Measurements from ENCODE around the gene FAR1. TPM values are rescaled to one million over a fixed set of nuclear protein-coding genes. Genes with fewer than 3 reads are reported as not detected.
"Not testable (repeated sequence)": the region's sequence is repeated elsewhere in the genome, so short reads cannot be mapped to it uniquely, and the experiment has no call there.

The FAR1 gene
- total RNA-seq, 2 donors from 2014 or later = 33.7 to 44.5 TPM

DNA sequence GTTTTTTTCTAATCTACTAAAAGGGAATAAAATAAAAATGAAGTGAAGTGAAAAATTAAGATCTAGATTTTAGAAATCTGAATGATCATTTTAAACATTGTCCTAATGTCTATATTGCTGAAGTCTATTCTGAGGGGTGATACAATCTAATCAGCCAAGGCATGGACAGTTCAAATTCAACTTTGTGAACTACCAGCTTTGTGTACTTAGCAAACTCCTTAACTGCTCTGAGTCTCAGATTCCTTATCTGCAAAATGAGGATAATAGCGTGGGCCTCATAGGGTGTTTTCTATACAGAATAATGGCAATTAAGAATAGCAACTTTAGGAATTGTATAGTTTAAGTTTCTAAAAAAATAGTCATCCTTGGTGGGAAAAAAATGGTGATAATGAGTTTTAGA, 31.4 kb downstream of the FAR1 start:
- peaks cover 10% of the 10 kb centered on the region for H3K36me3 Mint-ChIP-seq (ENCODE audit: low read depth)
- DNase-seq (no peak), ATAC-seq (no peak)
- H3K9me3 ChIP-seq (ENCODE audit: control insufficient read depth, low read length, poor library complexity, severe bottlenecking) = no peaks in the 10 kb centered on the region
- no peaks in the 10 kb centered on the region for H3K27me3 Mint-ChIP-seq
- no peak overlapping the region for H3K4me3 Mint-ChIP-seq
- H3K4me1 Mint-ChIP-seq = peaks cover 3% of the 10 kb centered on the region
- H3K27ac Mint-ChIP-seq = no peak overlapping the region

DNA sequence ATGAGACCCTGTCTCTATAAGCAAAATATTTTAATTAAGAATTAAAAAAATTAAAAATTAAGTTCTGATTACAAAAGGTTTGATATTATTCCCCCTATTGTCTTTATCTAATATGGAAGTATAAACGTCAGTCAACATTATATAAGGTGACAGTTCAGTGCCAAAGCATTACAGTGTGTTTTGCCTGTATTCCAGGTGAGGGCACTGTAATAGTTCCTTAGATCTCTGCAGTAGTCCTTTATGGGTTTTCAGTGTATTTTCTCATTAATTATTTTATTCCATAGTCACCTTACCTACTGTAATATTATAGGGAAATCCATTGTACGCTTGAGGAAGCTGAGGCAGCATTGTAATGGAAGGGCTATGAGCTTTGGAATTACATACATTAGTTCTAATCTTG, 33.0 kb downstream of the FAR1 start:
- no peak for DNase-seq
- no peaks in the 10 kb centered on the region for H3K9me3 ChIP-seq (ENCODE audit: control insufficient read depth, low read length, poor library complexity, severe bottlenecking)
- Mint-ChIP-seq H3K27me3 (no peaks in the 10 kb centered on the region), H3K27ac (no peak overlapping the region), H3K4me3 (no peak overlapping the region), H3K4me1 (peaks cover 3% of the 10 kb centered on the region), H3K36me3 (ENCODE audit: low read depth) (peaks cover 6% of the 10 kb centered on the region)
- no peak for ATAC-seq

DNA sequence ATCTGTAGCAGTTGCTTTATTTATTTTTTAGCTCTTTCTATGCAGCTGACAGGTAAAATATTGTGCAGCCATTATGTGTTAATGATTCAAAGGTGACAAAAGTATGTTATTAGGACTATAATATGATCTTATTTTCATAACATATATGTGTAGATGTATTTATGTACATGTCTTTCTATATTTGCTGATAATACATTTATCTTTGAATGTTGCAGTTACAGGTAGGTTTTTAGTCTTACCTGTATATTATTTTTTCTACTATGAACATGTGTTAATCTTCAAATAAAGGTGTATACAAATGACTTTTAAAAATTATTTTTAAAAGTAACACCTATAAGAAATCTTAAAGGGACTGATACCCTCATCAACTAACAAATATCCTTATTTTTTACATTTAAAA, 33.6 kb downstream of the FAR1 start:
- Mint-ChIP-seq H3K27ac (no peak overlapping the region), H3K36me3 (ENCODE audit: low read depth) (peaks cover 6% of the 10 kb centered on the region), H3K27me3 (no peaks in the 10 kb centered on the region)

DNA sequence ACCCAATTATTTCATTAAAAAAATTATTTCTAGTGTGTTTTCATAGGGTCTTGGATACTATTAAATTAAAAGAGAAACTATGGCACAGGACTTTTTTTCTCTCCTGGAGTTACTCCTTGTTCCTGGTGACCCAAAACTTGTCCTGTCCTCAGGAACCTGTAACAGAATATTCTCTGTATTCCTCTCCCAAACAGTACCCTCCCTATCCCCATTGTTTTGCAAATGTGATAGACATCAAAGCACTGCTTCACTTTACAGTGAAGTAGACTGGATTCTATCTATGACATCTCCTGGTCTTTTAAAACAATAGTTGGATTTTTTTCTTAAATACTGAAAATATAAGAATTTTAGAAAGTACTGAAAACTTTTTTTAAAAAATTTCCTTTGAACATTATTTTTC, 37.2 kb downstream of the FAR1 start:
- ATAC-seq = no peak

More for the DNA sequence above, 33.6 kb downstream of the FAR1 start:
- peaks cover 3% of the 10 kb centered on the region for H3K4me1 Mint-ChIP-seq
- DNase-seq = no peak
- H3K4me3 Mint-ChIP-seq = no peak overlapping the region
- H3K9me3 ChIP-seq (ENCODE audit: control insufficient read depth, low read length, poor library complexity, severe bottlenecking) = no peaks in the 10 kb centered on the region
- no peak for ATAC-seq

DNA sequence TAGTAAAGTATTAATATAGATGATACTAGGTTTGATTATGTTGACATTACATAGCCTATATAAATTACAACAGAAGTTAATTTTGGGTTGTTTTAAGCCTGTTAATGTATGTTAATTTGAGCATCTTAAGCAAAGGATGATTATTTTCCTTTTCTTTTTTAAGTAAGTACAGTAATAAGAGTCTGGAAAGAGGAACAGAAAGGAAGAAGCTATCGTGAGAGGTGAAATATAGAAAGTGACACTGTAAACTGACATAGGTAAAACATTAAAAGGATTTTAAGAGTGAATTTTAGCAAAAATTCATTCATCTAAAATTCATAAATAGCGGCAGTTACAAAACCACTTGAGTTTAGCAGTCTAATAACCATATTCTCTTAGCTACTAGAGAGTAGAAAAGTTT, 45.5 kb downstream of the FAR1 start:
- no peaks in the 10 kb centered on the region for H3K27me3 Mint-ChIP-seq
- DNase-seq = no peak
- no peak for ATAC-seq
- no peaks in the 10 kb centered on the region for H3K4me1 Mint-ChIP-seq
- H3K36me3 Mint-ChIP-seq (ENCODE audit: low read depth) = peaks cover 4% of the 10 kb centered on the region
- no peaks in the 10 kb centered on the region for H3K9me3 ChIP-seq (ENCODE audit: control insufficient read depth, low read length, poor library complexity, severe bottlenecking)
- no peak overlapping the region for H3K27ac Mint-ChIP-seq
- H3K4me3 Mint-ChIP-seq = no peak overlapping the region

More for the DNA sequence above, 37.2 kb downstream of the FAR1 start:
- no peaks in the 10 kb centered on the region for H3K27me3 Mint-ChIP-seq
- DNase-seq = no peak
- no peaks in the 10 kb centered on the region for H3K9me3 ChIP-seq (ENCODE audit: control insufficient read depth, low read length, poor library complexity, severe bottlenecking)
- H3K36me3 Mint-ChIP-seq (ENCODE audit: low read depth) = peaks cover 6% of the 10 kb centered on the region
- no peaks in the 10 kb centered on the region for H3K4me1 Mint-ChIP-seq
- no peak overlapping the region for H3K27ac Mint-ChIP-seq
- H3K4me3 Mint-ChIP-seq = no peak overlapping the region

DNA sequence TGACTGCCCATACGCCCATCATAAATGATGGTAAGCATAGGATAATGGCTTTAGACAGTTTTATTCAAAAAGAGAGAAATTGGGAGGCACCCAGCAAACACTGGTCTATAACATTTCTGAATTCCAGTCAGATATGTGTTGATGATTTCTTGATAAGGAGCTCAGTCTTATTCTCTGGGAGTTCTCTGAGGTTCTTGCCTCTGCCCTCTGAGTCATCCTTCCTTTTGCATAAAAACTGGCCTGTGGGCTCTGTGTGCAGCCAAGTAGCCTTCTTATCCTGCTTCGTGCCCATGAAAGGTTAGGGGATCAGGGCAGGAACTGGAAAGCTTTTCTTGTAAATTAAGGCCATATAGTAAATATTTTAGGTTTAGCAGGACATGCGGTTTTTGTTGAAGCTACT, 48.9 kb downstream of the FAR1 start:
- DNase-seq (no peak), ATAC-seq (no peak)
- Mint-ChIP-seq H3K4me1 (no peaks in the 10 kb centered on the region), H3K27me3 (no peaks in the 10 kb centered on the region), H3K27ac (no peak overlapping the region), H3K36me3 (ENCODE audit: low read depth) (peaks cover 2% of the 10 kb centered on the region), H3K4me3 (no peak overlapping the region)
- H3K9me3 ChIP-seq (ENCODE audit: control insufficient read depth, low read length, poor library complexity, severe bottlenecking) = no peaks in the 10 kb centered on the region

DNA sequence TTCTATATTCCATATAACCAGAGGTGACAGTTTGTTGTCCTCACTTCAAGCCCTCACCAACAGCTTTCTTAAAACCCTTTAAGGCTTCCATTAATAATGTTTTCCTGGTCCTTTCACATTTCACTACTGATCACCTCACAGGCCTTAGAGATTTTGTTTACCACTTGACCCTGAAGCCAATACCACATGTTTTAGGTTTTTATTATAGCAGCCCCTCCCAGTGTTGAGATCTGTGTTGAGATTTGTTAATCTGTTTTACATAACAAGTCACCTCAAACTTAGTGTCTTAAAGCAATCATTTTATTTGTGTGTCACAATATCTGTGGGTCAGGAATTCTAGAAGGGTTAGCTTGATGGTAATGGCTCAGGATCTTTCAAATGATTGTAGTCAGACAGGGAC, 49.9 kb downstream of the FAR1 start:
- DNase-seq (no peak), ATAC-seq (no peak)
- no peaks in the 10 kb centered on the region for H3K27me3 Mint-ChIP-seq
- H3K4me3 Mint-ChIP-seq = no peak overlapping the region
- H3K36me3 Mint-ChIP-seq (ENCODE audit: low read depth) = peaks cover 5% of the 10 kb centered on the region
- H3K4me1 Mint-ChIP-seq = no peaks in the 10 kb centered on the region
- H3K9me3 ChIP-seq (ENCODE audit: control insufficient read depth, low read length, poor library complexity, severe bottlenecking) = no peaks in the 10 kb centered on the region
- H3K27ac Mint-ChIP-seq = no peak overlapping the region

DNA sequence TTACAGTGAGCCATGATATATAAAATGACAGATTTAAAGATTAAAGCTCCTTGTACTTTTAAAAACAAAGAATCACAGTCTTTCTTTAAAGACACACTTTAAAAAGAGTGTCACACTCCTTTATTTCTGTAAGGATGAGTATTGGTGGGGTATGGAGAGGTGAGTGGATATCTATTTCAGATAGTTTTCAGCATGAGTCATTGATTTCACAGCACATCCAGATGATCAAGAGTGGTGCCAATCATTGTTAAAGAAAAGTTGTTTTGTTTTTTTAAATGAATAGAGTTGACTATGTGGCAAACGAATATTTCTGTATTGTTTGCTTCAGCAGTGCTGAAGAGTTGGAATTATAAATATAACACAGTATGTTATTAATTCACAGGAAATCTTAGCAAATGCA, 52.5 kb downstream of the FAR1 start:
- Mint-ChIP-seq H3K36me3 (ENCODE audit: low read depth) (peaks cover 4% of the 10 kb centered on the region), H3K4me3 (no peak overlapping the region), H3K4me1 (no peaks in the 10 kb centered on the region), H3K27ac (no peak overlapping the region), H3K27me3 (no peaks in the 10 kb centered on the region)
- ATAC-seq = no peak
- H3K9me3 ChIP-seq (ENCODE audit: control insufficient read depth, low read length, poor library complexity, severe bottlenecking) = no peaks in the 10 kb centered on the region
- no peak for DNase-seq

DNA sequence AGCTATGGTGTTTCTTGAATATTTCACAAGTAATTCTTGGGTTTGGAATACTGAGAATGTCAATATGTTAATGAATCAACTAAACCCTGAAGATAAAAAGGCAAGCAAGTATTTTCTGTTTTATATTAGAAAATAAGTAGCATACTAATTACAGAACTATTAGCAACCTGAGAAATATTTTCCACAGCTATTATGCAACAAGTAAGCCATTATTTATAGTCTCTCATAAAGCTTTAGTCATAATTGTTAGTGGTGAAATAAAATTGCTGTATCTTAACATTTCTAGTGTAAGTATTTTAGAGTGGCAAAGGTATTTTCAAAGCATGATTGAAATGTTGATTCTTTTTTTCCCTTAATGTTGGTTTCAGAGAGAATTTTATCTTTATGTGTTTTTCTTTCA, 53.3 kb downstream of the FAR1 start:
- H3K9me3 ChIP-seq (ENCODE audit: control insufficient read depth, low read length, poor library complexity, severe bottlenecking) = no peaks in the 10 kb centered on the region

DNA sequence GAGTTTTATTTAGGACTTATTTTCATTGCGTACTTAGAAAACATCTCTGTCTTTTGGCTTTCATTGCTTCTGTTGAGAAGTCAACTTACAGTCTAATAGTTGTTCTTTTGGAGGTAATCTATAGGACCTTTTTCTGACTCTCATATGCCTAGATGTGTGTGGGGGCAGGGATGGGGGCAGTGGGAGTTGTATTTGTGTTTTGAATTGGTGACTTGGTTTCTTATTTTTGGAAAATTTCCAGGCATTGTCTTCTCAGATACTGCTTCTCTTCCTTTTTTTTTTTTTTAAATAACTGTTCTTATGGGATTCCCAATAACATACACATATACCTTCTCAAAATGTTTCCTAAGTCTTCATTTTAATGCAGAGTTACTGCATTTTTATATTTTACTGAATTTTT, 58.0 kb downstream of the FAR1 start:
- Mint-ChIP-seq H3K36me3 (ENCODE audit: low read depth) (peaks cover 12% of the 10 kb centered on the region), H3K4me3 (no peak overlapping the region), H3K4me1 (no peaks in the 10 kb centered on the region), H3K27me3 (no peaks in the 10 kb centered on the region), H3K27ac (peak overlapping the region; percentile 4)
- ATAC-seq (no peak), DNase-seq (no peak)
- H3K9me3 ChIP-seq (ENCODE audit: control insufficient read depth, low read length, poor library complexity, severe bottlenecking) = no peaks in the 10 kb centered on the region

More for the DNA sequence above, 53.3 kb downstream of the FAR1 start:
- H3K36me3 Mint-ChIP-seq (ENCODE audit: low read depth) = peaks cover 4% of the 10 kb centered on the region
- no peak for DNase-seq
- H3K4me3 Mint-ChIP-seq = no peak overlapping the region
- ATAC-seq = no peak
- no peaks in the 10 kb centered on the region for H3K27me3 Mint-ChIP-seq
- no peak overlapping the region for H3K27ac Mint-ChIP-seq
- H3K4me1 Mint-ChIP-seq = no peaks in the 10 kb centered on the region

DNA sequence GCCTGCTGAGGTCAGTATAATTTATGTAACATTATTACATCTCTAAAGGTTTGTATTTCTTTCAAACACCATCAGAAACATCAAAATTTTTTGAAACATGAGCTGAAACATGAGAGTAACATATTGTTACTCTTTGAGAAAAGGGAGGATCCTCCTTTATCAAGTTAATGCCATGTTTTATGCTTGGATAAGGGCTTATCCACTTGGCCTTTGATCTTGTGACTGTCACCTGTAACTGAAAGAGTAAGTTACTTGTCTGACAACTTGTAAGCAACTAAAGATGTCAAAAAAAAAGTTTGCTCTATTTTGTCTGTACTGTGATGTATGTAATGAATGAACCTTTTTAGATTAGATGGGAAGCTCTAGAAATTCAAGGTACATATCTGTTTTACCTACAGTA, 59.6 kb downstream of the FAR1 start:
- Mint-ChIP-seq H3K4me3 (no peak overlapping the region), H3K36me3 (ENCODE audit: low read depth) (peaks cover 12% of the 10 kb centered on the region), H3K4me1 (no peaks in the 10 kb centered on the region), H3K27ac (no peak overlapping the region), H3K27me3 (no peaks in the 10 kb centered on the region)
- ATAC-seq (no peak), DNase-seq (no peak)
- H3K9me3 ChIP-seq (ENCODE audit: control insufficient read depth, low read length, poor library complexity, severe bottlenecking) = no peaks in the 10 kb centered on the region

DNA sequence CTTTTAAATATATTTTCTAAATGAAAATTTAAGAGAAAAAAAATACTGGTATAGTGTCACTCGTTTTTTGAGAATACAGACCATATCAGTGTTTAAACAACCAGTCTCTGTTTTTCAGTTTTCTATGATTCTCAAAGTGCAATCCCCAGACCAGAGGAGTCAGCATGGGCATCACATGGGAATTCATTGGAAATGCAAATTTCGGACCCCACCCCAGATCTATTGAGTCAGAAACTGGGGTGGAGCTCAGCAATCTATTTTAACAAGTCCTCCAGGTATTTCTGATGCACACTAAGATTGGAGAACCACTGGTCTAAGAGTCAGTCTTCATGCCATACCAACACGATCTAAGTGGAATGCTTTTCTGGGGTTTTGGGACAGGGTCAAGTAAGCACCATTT, 66.1 kb downstream of the FAR1 start:
- H3K4me1 Mint-ChIP-seq = peaks cover 3% of the 10 kb centered on the region
- no peaks in the 10 kb centered on the region for H3K9me3 ChIP-seq (ENCODE audit: control insufficient read depth, low read length, poor library complexity, severe bottlenecking)
- no peak overlapping the region for H3K4me3 Mint-ChIP-seq
- H3K27ac Mint-ChIP-seq = no peak overlapping the region
- no peak for ATAC-seq
- no peak for DNase-seq
- H3K27me3 Mint-ChIP-seq = no peaks in the 10 kb centered on the region
- H3K36me3 Mint-ChIP-seq (ENCODE audit: low read depth) = no peaks in the 10 kb centered on the region

DNA sequence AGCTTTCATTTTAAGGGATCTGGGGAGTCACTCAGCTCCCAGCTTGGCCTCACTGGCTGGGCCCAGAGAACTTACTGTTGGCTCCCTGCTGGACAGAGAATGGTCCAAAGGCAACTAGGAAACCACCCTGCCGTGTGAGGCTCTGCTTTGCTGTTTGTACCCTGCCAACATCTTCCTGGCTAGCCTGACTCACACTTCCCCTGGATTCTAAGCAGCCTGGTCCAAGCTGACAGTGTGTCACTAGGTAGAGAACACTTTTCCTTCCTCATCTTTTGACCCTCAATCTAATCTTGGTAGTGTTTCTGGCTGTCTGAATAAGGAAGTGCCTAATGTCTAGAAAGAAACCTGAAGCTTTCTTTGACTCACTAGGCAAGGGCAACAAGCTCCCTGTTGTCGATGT, 76.7 kb downstream of the FAR1 start:
- Mint-ChIP-seq H3K4me3 (no peak overlapping the region), H3K4me1 (no peaks in the 10 kb centered on the region), H3K27me3 (peaks cover 55% of the 10 kb centered on the region), H3K36me3 (ENCODE audit: low read depth) (peaks cover 9% of the 10 kb centered on the region), H3K27ac (no peak overlapping the region)
- ATAC-seq (no peak), DNase-seq (no peak)
- H3K9me3 ChIP-seq (ENCODE audit: control insufficient read depth, low read length, poor library complexity, severe bottlenecking) = no peaks in the 10 kb centered on the region

DNA sequence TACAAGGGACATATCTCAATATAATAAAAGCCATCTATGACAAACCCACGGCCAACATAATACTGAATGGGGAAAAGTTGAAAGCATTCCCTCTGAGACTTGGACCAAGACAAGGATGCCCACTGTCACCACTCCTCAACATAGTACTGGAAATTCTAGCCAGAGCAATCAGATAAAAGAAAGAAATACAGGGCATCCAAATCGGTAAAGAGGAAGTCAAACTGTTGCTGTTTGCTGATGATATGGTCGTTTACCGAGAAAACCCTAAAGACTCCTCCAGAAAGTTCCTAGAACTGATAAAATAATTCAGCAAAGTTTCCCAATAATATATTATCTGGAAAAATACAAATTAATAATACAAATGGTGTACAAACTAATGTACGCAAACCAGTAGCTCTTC, 84.8 kb downstream of the FAR1 start:
- not testable (repeated sequence) for DNase-seq; H3K36me3 Mint-ChIP-seq (ENCODE audit: low read depth); H3K27me3 Mint-ChIP-seq; ATAC-seq; H3K4me1 Mint-ChIP-seq; H3K27ac Mint-ChIP-seq; H3K4me3 Mint-ChIP-seq; H3K9me3 ChIP-seq (ENCODE audit: control insufficient read depth, low read length, poor library complexity, severe bottlenecking)

DNA sequence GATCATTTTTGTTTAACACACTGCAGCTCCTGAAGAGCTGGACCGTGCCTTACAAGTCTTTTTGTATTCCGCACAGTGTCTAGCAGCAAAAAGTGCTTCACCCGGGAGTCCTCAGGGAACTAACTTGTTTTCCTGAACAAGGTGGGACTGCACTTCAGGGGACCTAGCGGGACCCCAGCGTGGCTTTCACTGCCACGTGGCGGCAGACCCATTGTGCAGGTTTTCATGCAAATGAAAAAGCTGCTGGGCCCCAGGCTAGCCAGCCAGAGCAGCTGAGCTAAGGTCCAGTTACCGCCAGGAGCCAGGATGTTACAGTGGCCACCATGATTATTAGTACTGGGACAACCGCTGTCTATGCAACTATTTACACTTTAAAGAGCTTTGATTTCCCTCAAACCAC, 90.6 kb downstream of the FAR1 start:
- H3K4me3 Mint-ChIP-seq = no peak overlapping the region
- H3K27ac Mint-ChIP-seq = no peak overlapping the region
- H3K4me1 Mint-ChIP-seq = peaks cover 2% of the 10 kb centered on the region
- DNase-seq (no peak), ATAC-seq (no peak)
- H3K9me3 ChIP-seq (ENCODE audit: control insufficient read depth, low read length, poor library complexity, severe bottlenecking) = no peaks in the 10 kb centered on the region
- H3K27me3 Mint-ChIP-seq = peaks cover 3% of the 10 kb centered on the region
- H3K36me3 Mint-ChIP-seq (ENCODE audit: low read depth) = no peaks in the 10 kb centered on the region

Data from T-helper 17 cell (primary cell).